K562 (cell line): ENCODE results near the gene NR3C1. TPM values are rescaled to one million over a fixed set of nuclear protein-coding genes. Genes with fewer than 3 reads are reported as not detected.

Experiments
- ATAC-seq: fragments of 200-7000 bp; cut with Tn5 transposase; 3 replicates; pipeline ENCODE4 v1.9.1; 2020; ENCODE audit warnings: moderate library complexity
- BruUV-seq: library from RNA; stranded (reverse); fragments of 400-500 nt; replicated peaks from 2 replicates; lab custom pipeline; 2021; lab: Mats Ljungman, UMichigan
- CTCF ChIA-PET: fragments of 300-600 bp; formaldehyde crosslinking; extraction: SDS; loops from one replicate; lab custom pipeline; 2021; ENCODE audit warnings: low intra/inter-chr PET ratio; lab: Yijun Ruan, JAX
- POLR2A ChIA-PET: fragments of 300-600, 350-650 bp; sonication (Branson Sonifier 250); formaldehyde crosslinking; extraction: SDS; loops from one replicate; lab custom pipeline; 2021; ENCODE audit warnings: antibody characterized with exemption, inconsistent platforms; lab: Yijun Ruan, JAX
- DNase-seq, 4 experiments: peaks; one replicate each; pipeline versions ENCODE4 v3.0.0 to v3.0.0-alpha.2; 2011 to 2018; ENCODE audit warnings: low spot score in 3 of 4, mixed read lengths in 3 of 4; ENCODE audit errors: extremely low read depth in 1 of 4
- FAIRE-seq: peaks from 2 replicates; lab custom pipeline; 2011; peaks lifted over from hg19 to GRCh38; lab: Jason Lieb, UNC
- H2AFZ ChIP-seq: 2 replicates; pipeline ENCODE4 v1.6.0; 2011; ENCODE audit warnings: low read depth, low read length, control low read depth, inconsistent platforms
- H3K27ac ChIP-seq: fragments of 200-600 bp; 3 replicates; pipeline ENCODE4 v1.8.0; 2011; ENCODE audit warnings: low read depth, mild to moderate bottlenecking, control low read depth, inconsistent platforms, low read length, moderate library complexity, mixed read lengths; ENCODE audit errors: extremely low read depth
- H3K27me3 ChIP-seq, 2 experiments: fragments of 300-600 bp in 1 of 2; 2 replicates in 1 of 2; 3 replicates in 1 of 2; pipeline versions ENCODE4 v1.6.0 to v1.8.0; 2011; ENCODE audit warnings: inconsistent platforms in 2 of 2, low read length in 2 of 2, mild to moderate bottlenecking in 1 of 2, mixed read lengths in 1 of 2, moderate library complexity in 1 of 2; ENCODE audit not compliant: control insufficient read depth in 2 of 2, insufficient read depth in 2 of 2
- H3K36me3 ChIP-seq: fragments of 300-600 bp; 3 replicates; pipeline ENCODE4 v1.8.0; 2011; ENCODE audit warnings: mild to moderate bottlenecking, low read length, inconsistent platforms; ENCODE audit not compliant: control insufficient read depth, insufficient read depth
- H3K4me1 ChIP-seq, 2 experiments: fragments of 200-600 bp in 1 of 2; replicated peaks in 1 of 2; 2 replicates in 1 of 2; 3 replicates in 1 of 2; pipeline versions ENCODE4 v1.5.1 to v1.8.0; 2011; ENCODE audit warnings: inconsistent platforms in 2 of 2, low read length in 2 of 2, mild to moderate bottlenecking in 1 of 2, mixed read lengths in 1 of 2, moderate library complexity in 1 of 2; ENCODE audit not compliant: control insufficient read depth in 2 of 2, insufficient read depth in 2 of 2
- H3K4me2 ChIP-seq: 2 replicates; pipeline ENCODE4 v1.6.1; 2011; ENCODE audit warnings: low read length, control low read depth, inconsistent platforms, mixed read lengths; ENCODE audit not compliant: insufficient read depth
- H3K4me3 ChIP-seq: fragments of 200-600 bp; sonication (generic), shearing (Covaris generic); 2 replicates; pipeline ENCODE4 v1.5.1; 2016; ENCODE audit warnings: control low read depth, inconsistent platforms
- H3K79me2 ChIP-seq: fragments of 200-600 bp; 3 replicates; pipeline ENCODE4 v1.8.0; 2011; ENCODE audit warnings: low read length, inconsistent platforms; ENCODE audit not compliant: control insufficient read depth, insufficient read depth
- H3K9ac ChIP-seq, 2 experiments: 2 replicates each; pipeline versions ENCODE4 v1.6.0 to v1.6.1; 2011; ENCODE audit warnings: low read depth in 2 of 2, low read length in 2 of 2, control low read depth in 1 of 2, inconsistent platforms in 1 of 2, mild to moderate bottlenecking in 1 of 2, mixed read lengths in 1 of 2; ENCODE audit not compliant: insufficient read depth in 1 of 2
- H3K9me1 ChIP-seq: one replicate; pipeline ENCODE4 v1.6.0; 2011; ENCODE audit warnings: inconsistent platforms, mild to moderate bottlenecking, low read length, moderate library complexity; ENCODE audit not compliant: control insufficient read depth, insufficient read depth
- H3K9me3 ChIP-seq: replicated peaks from 2 replicates; pipeline ENCODE4 v1.5.1; 2011; ENCODE audit warnings: low read depth, low read length, inconsistent platforms; ENCODE audit not compliant: control insufficient read depth, insufficient read depth
- H4K20me1 ChIP-seq: replicated peaks from 2 replicates; pipeline ENCODE4 v1.6.1; 2011; ENCODE audit warnings: low read length, inconsistent platforms, mixed read lengths; ENCODE audit not compliant: control insufficient read depth, insufficient read depth
- ARID2 ChIP-seq: fragments of 450-650 bp; IDR thresholded peaks from 2 replicates; pipeline ENCODE4 v1.6.1; 2017; ENCODE audit warnings: antibody characterized with exemption, mild to moderate bottlenecking
- DNMT1 ChIP-seq: fragments of 450-650 bp; IDR thresholded peaks from 2 replicates; pipeline ENCODE4 v1.6.1; 2016; ENCODE audit warnings: antibody characterized with exemption, mild to moderate bottlenecking
- ETS2 ChIP-seq: IDR thresholded peaks from 2 replicates; pipeline ENCODE4 v1.6.1; 2016; ENCODE audit warnings: borderline replicate concordance, missing genetic modification characterization, mild to moderate bottlenecking, moderate library complexity, missing compliant biosample characterization; ENCODE audit not compliant: poor library complexity, severe bottlenecking
- LARP7 ChIP-seq: fragments of 450-650 bp; IDR thresholded peaks from 2 replicates; pipeline ENCODE4 v1.6.1; 2016
- MCM3 ChIP-seq: fragments of 450-650 bp; IDR thresholded peaks from 2 replicates; pipeline ENCODE4 v1.6.1; 2016
- NR1H2 ChIP-seq: sonication (generic); formaldehyde crosslinking; IDR thresholded peaks from 2 replicates; pipeline ENCODE4 v1.4.0; 2020; ENCODE audit warnings: mild to moderate bottlenecking, missing genetic modification reagents
- SMARCE1 ChIP-seq: fragments of 450-650 bp; IDR thresholded peaks from 2 replicates; pipeline ENCODE4 v1.7.1; 2016; ENCODE audit warnings: mild to moderate bottlenecking
- TGIF2 ChIP-seq: sonication (generic); formaldehyde crosslinking; IDR thresholded peaks from 2 replicates; pipeline ENCODE4 v1.8.1; 2022; ENCODE audit warnings: mild to moderate bottlenecking, missing genetic modification reagents, moderate library complexity
- ZNF121 ChIP-seq: sonication (generic); formaldehyde crosslinking; conservative IDR thresholded peaks from 2 replicates; pipeline ENCODE4 v1.8.0; 2022; ENCODE audit warnings: missing genetic modification reagents
- ZNF143 ChIP-seq: sonication (generic); formaldehyde crosslinking; IDR thresholded peaks from 2 replicates; pipeline ENCODE4 v1.9.0; 2022; ENCODE audit warnings: mild to moderate bottlenecking, missing genetic modification reagents
- ZNF253 ChIP-seq: fragments of 250-450 bp; sonication (Bioruptor Pico); conservative IDR thresholded peaks from 2 replicates; pipeline ENCODE4 v1.6.1; 2021; ENCODE audit warnings: mild to moderate bottlenecking
- ZNF668 ChIP-seq: fragments of 250-450 bp; sonication (Bioruptor Pico); IDR thresholded peaks from 2 replicates; pipeline ENCODE4 v1.8.0; 2022; ENCODE audit warnings: mild to moderate bottlenecking, inconsistent platforms
- ZNF778 ChIP-seq: fragments of 450-650 bp; formaldehyde crosslinking; IDR thresholded peaks from 2 replicates; pipeline ENCODE4 v1.4.0; 2020; ENCODE audit warnings: mild to moderate bottlenecking, moderate library complexity
- WGBS: fragments of 100-300 bp; shearing (Covaris generic); methylation state at CpG from one replicate; pipeline ENCODE4 v1.1.6; 2016; ENCODE audit warnings: low coverage, mixed read lengths; ENCODE audit not compliant: insufficient coverage; ENCODE audit errors: missing lambda C conversion rate; 5-methylcytosine and 5-hydroxymethylcytosine counted together
- in situ Hi-C: fragments of 300-500 bp; cut with MboI; formaldehyde crosslinking; loops from 4 replicates; pipeline ENCODE4 v1.15.0; 2018; ENCODE audit warnings: inconsistent platforms, mixed read lengths
- intact Hi-C: fragments of 100-400 bp; cut with micrococcal nuclease; formaldehyde crosslinking; loops from 2 replicates; pipeline ENCODE4 v1.14.2; 2022
- polyA plus RNA-seq, 8 experiments: library from polyadenylated mRNA; depleted of rRNA in 4 of 8; stranded (reverse) in 5 of 8; unstranded in 3 of 8; fragments of >200 nt; fragmentation: Nextera tagmentation in 2 of 8; fragmentation: Illumina TruSeq in 1 of 8; extraction: Ambion mirVana in 2 of 8; extraction: Trizol in 1 of 8; gene quantifications; 2 replicates each; pipeline versions ENCODE4 v1.2.1 to v1.2.3, GENCODE V29; 2011 to 2014; ENCODE audit warnings: inconsistent platforms in 1 of 8, missing spikeins in 1 of 8
- total RNA-seq, 7 experiments: library from RNA; depleted of rRNA in 6 of 7; stranded (reverse); fragments of >200 nt in 6 of 7; fragmentation: Illumina TruSeq in 2 of 7; extraction: Trizol in 2 of 7; gene quantifications; 2 replicates each; pipeline versions ENCODE4 v1.2.1 to v1.2.3, GENCODE V29; 2011 to 2021; ENCODE audit warnings: low replicate concordance in 1 of 7

The NR3C1 gene
- total and polyA plus RNA-seq, 9 of the 15 experiments (the other 6 are each of a cell fraction or from before 2014, with no cell fraction given), result 8.2 to 36.0 (median 15.0) TPM

GRCh38 chr5:143231973-143232812 lies 171.3 kb downstream of the NR3C1 start:
- H4K20me1 ChIP-seq, result no peaks in the 10 kb centered on the region
- ATAC-seq (no peak), DNase-seq (no peak), FAIRE-seq (no peak)
- peak overlapping the region; percentile 76 for H2AFZ ChIP-seq
- intact Hi-C loops (no loop called here), in situ Hi-C loops (no loop called here)
- H3K9ac ChIP-seq, result no peak overlapping the region
- no peaks in the 10 kb centered on the region for H3K9me1 ChIP-seq
- H3K4me2 ChIP-seq, result no peak overlapping the region
- no peaks in the 10 kb centered on the region; a peak in 2 of 5 replicates for H3K4me1 ChIP-seq
- H3K27me3 ChIP-seq, result no peaks in the 10 kb centered on the region
- no peak overlapping the region for H3K4me3 ChIP-seq
- H3K36me3 ChIP-seq, result no peaks in the 10 kb centered on the region
- no peak for TF ChIP-seq ZNF778 (CRISPR knock-in tag)
- TF ChIP-seq ZNF253 (CRISPR knock-in tag), result no peak
- TF ChIP-seq MCM3, result 0 out of 2 replicates have a peak, but pooled peaks have one; percentile 21
- no peak for TF ChIP-seq TGIF2
- TF ChIP-seq LARP7, result no peak
- TF ChIP-seq SMARCE1, result no peak
- no peaks in the 10 kb centered on the region for H3K79me2 ChIP-seq
- no peaks in the 10 kb centered on the region for H3K9me3 ChIP-seq
- CTCF ChIA-PET, result no interaction called here
- H3K27ac ChIP-seq, result no peak overlapping the region
- BruUV-seq, result no TSS peak
- WGBS, result 59% methylated on average over 7 of the region's 7 CpGs
- POLR2A ChIA-PET, result interaction anchor here (1.0 kb wide), 1 partner anchor 8 kb away, joined by 4 read pairs; no protein-coding TSS in a partner anchor

GRCh38 chr5:143231416-143231815 lies 172.1 kb downstream of the NR3C1 start:
- no peak overlapping the region for H3K27ac ChIP-seq
- peak overlapping the region; percentile 76; the same call in 1 of the 2 replicates for H2AFZ ChIP-seq
- H3K4me3 ChIP-seq, result no peak overlapping the region
- no peaks in the 10 kb centered on the region for H4K20me1 ChIP-seq
- ChIA-PET POLR2A (no interaction called here), CTCF (no interaction called here)
- 28% methylated on average over 3 of the region's 3 CpGs for WGBS
- no TSS peak for BruUV-seq
- DNase-seq (no peak), ATAC-seq (no peak), FAIRE-seq (no peak)
- H3K9me1 ChIP-seq, result no peaks in the 10 kb centered on the region
- intact Hi-C loops, result no loop called here
- no peaks in the 10 kb centered on the region for H3K27me3 ChIP-seq
- no peaks in the 10 kb centered on the region for H3K9me3 ChIP-seq
- H3K4me2 ChIP-seq, result no peak overlapping the region
- TF ChIP-seq ZNF121 (CRISPR knock-in tag) (no peak), ZNF668 (CRISPR knock-in tag) (no peak), ZNF143 (no peak), DNMT1 (no peak), ETS2 (tag) (no peak), NR1H2 (CRISPR knock-in tag) (no peak), ARID2 (no peak)
- no peaks in the 10 kb centered on the region; a peak in 2 of 5 replicates for H3K4me1 ChIP-seq
- no peak overlapping the region for H3K9ac ChIP-seq
- in situ Hi-C loops, result no loop called here
- no peaks in the 10 kb centered on the region for H3K79me2 ChIP-seq
- no peaks in the 10 kb centered on the region for H3K36me3 ChIP-seq
